Measurements from ENCODE around the gene ANO2. TPM values are rescaled to one million over a fixed set of nuclear protein-coding genes. Genes with fewer than 3 reads are reported as not detected.

ANO2 gene
- total RNA-seq, 2 experiments from 2014 or later: not detected

DNA sequence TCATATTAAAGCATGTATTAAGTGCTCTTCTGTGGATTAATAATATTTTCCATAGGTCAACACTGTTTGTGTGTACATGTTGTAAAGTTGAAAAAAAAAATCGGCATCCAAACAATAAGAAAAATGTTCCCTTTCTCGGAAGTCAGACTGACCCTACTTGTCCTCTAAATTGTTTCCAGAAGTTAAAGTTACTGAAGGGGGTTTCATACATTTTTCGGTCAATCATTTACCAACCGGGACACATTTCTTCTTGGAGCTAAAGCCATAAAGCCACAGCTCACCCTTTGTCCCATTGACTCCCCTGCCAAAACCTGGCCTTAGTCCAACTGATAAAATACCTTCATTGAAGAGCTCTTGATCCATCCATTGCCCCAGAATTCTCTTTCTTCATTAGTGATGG is 230.0 kb downstream of the ANO2 start:
- ChIA-PET POLR2A (no interaction called here), CTCF (no interaction called here)
- intact Hi-C loops (cut with micrococcal nuclease): no loop called here
- H3K36me3 Mint-ChIP-seq (ENCODE audit: low read depth): no peaks in the 10 kb centered on the region
- H3K4me3 Mint-ChIP-seq: no peak overlapping the region
- no peak for ATAC-seq
- H3K27ac Mint-ChIP-seq: no peak overlapping the region
- H3K4me1 Mint-ChIP-seq (ENCODE audit: low read depth): peaks cover 2% of the 10 kb centered on the region
- no peaks in the 10 kb centered on the region for H3K9me3 Mint-ChIP-seq
- DNase-seq: no peak
- TF ChIP-seq, protein P1, sequence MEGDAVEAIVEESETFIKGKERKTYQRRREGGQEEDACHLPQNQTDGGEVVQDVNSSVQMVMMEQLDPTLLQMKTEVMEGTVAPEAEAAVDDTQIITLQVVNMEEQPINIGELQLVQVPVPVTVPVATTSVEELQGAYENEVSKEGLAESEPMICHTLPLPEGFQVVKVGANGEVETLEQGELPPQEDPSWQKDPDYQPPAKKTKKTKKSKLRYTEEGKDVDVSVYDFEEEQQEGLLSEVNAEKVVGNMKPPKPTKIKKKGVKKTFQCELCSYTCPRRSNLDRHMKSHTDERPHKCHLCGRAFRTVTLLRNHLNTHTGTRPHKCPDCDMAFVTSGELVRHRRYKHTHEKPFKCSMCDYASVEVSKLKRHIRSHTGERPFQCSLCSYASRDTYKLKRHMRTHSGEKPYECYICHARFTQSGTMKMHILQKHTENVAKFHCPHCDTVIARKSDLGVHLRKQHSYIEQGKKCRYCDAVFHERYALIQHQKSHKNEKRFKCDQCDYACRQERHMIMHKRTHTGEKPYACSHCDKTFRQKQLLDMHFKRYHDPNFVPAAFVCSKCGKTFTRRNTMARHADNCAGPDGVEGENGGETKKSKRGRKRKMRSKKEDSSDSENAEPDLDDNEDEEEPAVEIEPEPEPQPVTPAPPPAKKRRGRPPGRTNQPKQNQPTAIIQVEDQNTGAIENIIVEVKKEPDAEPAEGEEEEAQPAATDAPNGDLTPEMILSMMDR (IDR thresholded peaks at IDR 0.05): no peak
- H3K27me3 Mint-ChIP-seq: peaks cover 4% of the 10 kb centered on the region

GRCh38 chr12:5713599-5714081 is 231.4 kb downstream of the ANO2 start:
- Mint-ChIP-seq H3K27ac (no peak overlapping the region), H3K36me3 (ENCODE audit: low read depth) (no peaks in the 10 kb centered on the region), H3K4me3 (no peak overlapping the region), H3K9me3 (no peaks in the 10 kb centered on the region), H3K4me1 (ENCODE audit: low read depth) (peaks cover 2% of the 10 kb centered on the region), H3K27me3 (peaks cover 2% of the 10 kb centered on the region)
- intact Hi-C loops (cut with micrococcal nuclease): no loop called here
- CTCF ChIA-PET: no interaction called here
- no peak for DNase-seq
- TF ChIP-seq, protein P1 (IDR thresholded peaks at IDR 0.05): no peak
- no peak for ATAC-seq
- POLR2A ChIA-PET: no interaction called here

DNA sequence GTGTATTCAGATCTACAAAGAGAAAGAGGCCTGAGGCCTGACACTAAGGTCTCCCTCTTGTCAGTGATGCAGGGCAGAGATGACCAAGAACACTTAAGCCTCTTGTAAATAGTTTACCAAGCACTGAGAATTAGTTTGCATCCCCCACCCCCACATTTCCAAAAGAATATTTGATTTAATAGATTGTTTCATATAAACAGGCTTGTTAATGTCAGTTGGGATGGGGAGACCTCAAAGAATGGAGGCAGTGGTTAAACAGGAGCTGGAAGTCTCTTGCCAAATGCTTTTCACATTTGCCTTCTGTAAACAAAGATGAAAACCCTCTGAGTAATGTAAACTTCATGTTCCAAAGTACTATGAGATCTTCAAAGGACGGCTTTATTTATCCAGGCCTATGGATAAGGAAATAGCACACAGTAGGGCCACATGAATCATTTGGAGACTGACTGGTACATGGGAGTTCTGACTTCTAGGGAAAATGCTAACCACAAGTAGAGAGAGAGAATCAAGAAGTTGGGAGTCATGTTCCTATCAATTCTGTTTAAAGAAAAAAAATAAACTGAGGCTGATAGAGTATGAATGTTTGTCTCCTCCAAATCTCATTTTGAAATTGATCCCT is 234.7 kb downstream of the ANO2 start:
- Mint-ChIP-seq H3K4me3 (no peak overlapping the region), H3K27me3 (peaks cover 2% of the 10 kb centered on the region)

GRCh38 chr12:5708371-5708770 is 236.7 kb downstream of the ANO2 start:
- ATAC-seq: no peak

More for the DNA sequence above, 234.7 kb downstream of the ANO2 start:
- no peaks in the 10 kb centered on the region for H3K4me1 Mint-ChIP-seq (ENCODE audit: low read depth)
- ChIA-PET POLR2A (no interaction called here), CTCF (no interaction called here)
- ATAC-seq (no peak), DNase-seq (no peak)
- no peaks in the 10 kb centered on the region for H3K36me3 Mint-ChIP-seq (ENCODE audit: low read depth)
- TF ChIP-seq, protein P1 (IDR thresholded peaks at IDR 0.05): no peak
- intact Hi-C loops (cut with micrococcal nuclease): no loop called here
- H3K27ac Mint-ChIP-seq: no peak overlapping the region
- H3K9me3 Mint-ChIP-seq: no peaks in the 10 kb centered on the region

GRCh38 chr12:5706247-5706646 is 238.8 kb downstream of the ANO2 start:
- intact Hi-C loops (cut with micrococcal nuclease): no loop called here
- POLR2A ChIA-PET: interaction anchor here (0.6 kb wide), 1 partner anchor 1013 kb away, joined by 3 read pairs; no protein-coding TSS in a partner anchor
- no peaks in the 10 kb centered on the region for H3K27me3 Mint-ChIP-seq
- H3K27ac Mint-ChIP-seq: no peak overlapping the region
- H3K36me3 Mint-ChIP-seq (ENCODE audit: low read depth): no peaks in the 10 kb centered on the region
- no peaks in the 10 kb centered on the region for H3K4me1 Mint-ChIP-seq (ENCODE audit: low read depth)
- no peak overlapping the region for H3K4me3 Mint-ChIP-seq
- CTCF ChIA-PET: interaction anchor here (0.6 kb wide), 1 partner anchor 39 kb away, joined by 3 read pairs; no protein-coding TSS in a partner anchor
- no peaks in the 10 kb centered on the region for H3K9me3 Mint-ChIP-seq
- TF ChIP-seq, protein P1 (IDR thresholded peaks at IDR 0.05): no peak
- no peak for ATAC-seq
- DNase-seq: no peak

More at GRCh38 chr12:5708371-5708770, 236.7 kb downstream of the ANO2 start:
- Mint-ChIP-seq H3K36me3 (ENCODE audit: low read depth) (no peaks in the 10 kb centered on the region), H3K9me3 (no peaks in the 10 kb centered on the region), H3K27ac (no peak overlapping the region), H3K4me1 (ENCODE audit: low read depth) (no peaks in the 10 kb centered on the region), H3K27me3 (no peaks in the 10 kb centered on the region), H3K4me3 (no peak overlapping the region)
- TF ChIP-seq, protein P1 (IDR thresholded peaks at IDR 0.05): no peak
- no peak for DNase-seq
- POLR2A ChIA-PET: no interaction called here
- intact Hi-C loops (cut with micrococcal nuclease): no loop called here
- CTCF ChIA-PET: no interaction called here

All from activated CD8-positive, alpha-beta T cell treated with anti-CD3 and anti-CD28 coated beads for 36 hours (primary cell).